WERI-Rb-1 (cell line): ENCODE measurements around the gene MRPL28.

ENCODE experiments used
- DNase-seq: peaks from one replicate; pipeline ENCODE4 v3.0.0-alpha.2; 2020
- H3K27ac ChIP-seq: fragments of 250-450 bp; sonication (Bioruptor Pico); 2 replicates; pipeline ENCODE4 v1.5.1; 2020; ENCODE audit warnings: mild to moderate bottlenecking, moderate library complexity
- H3K27me3 ChIP-seq: fragments of 250-450 bp; sonication (Bioruptor Pico); 2 replicates; pipeline ENCODE4 v1.5.1; 2021; ENCODE audit warnings: mild to moderate bottlenecking, low read depth, moderate library complexity; ENCODE audit not compliant: insufficient read depth, severe bottlenecking
- H3K36me3 ChIP-seq: fragments of 250-450 bp; sonication (Bioruptor Pico); 2 replicates; pipeline ENCODE4 v1.5.1; 2020; ENCODE audit warnings: mild to moderate bottlenecking, moderate library complexity
- H3K4me3 ChIP-seq: 2 replicates; pipeline ENCODE4 v1.5.1; 2011; ENCODE audit warnings: low read depth, mild to moderate bottlenecking, control low read depth, low read length
- H3K9me3 ChIP-seq: fragments of 250-450 bp; sonication (Bioruptor Pico); 2 replicates; pipeline ENCODE4 v1.5.1; 2021; ENCODE audit warnings: mild to moderate bottlenecking, moderate library complexity; ENCODE audit not compliant: severe bottlenecking
- CTCF ChIP-seq: IDR thresholded peaks from 2 replicates; pipeline ENCODE4 v1.5.1; 2011; ENCODE audit warnings: low read depth, mild to moderate bottlenecking, control low read depth, inconsistent platforms, low read length

MRPL28 gene

GRCh38 chr16:368388-369158 lies 1.8 kb downstream of the MRPL28 start:
- Histone ChIP-seq H3K36me3 (peaks cover 63% of the 10 kb centered on the region), H3K9me3 (no peaks in the 10 kb centered on the region), H3K27me3 (no peaks in the 10 kb centered on the region), H3K4me3 (no peak overlapping the region), H3K27ac (no peak overlapping the region)
- TF ChIP-seq CTCF, result no peak
- no peak for DNase-seq

GRCh38 chr16:367333-367903 lies 2.9 kb downstream of the MRPL28 start:
- Histone ChIP-seq H3K9me3 (no peaks in the 10 kb centered on the region), H3K36me3 (peaks cover 52% of the 10 kb centered on the region), H3K27ac (no peak overlapping the region), H3K4me3 (no peak overlapping the region), H3K27me3 (no peaks in the 10 kb centered on the region)
- no peak for DNase-seq
- no peak for TF ChIP-seq CTCF

- Histone ChIP-seq H3K4me3 (no peak overlapping the region), H3K36me3 (peaks cover 42% of the 10 kb centered on the region), H3K27ac (no peak overlapping the region; the same call in 1 of the 2 replicates), H3K27me3 (no peaks in the 10 kb centered on the region), H3K9me3 (no peaks in the 10 kb centered on the region)
- no peak for DNase-seq
- TF ChIP-seq CTCF, result no peak
These were observed 3.9 kb downstream of the MRPL28 start for GRCh38 chr16:366476-366875.

- Histone ChIP-seq H3K27ac (no peak overlapping the region), H3K9me3 (no peaks in the 10 kb centered on the region), H3K27me3 (no peaks in the 10 kb centered on the region), H3K36me3 (peaks cover 34% of the 10 kb centered on the region), H3K4me3 (no peak overlapping the region)
- no peak for TF ChIP-seq CTCF
- DNase-seq, result no peak
These were observed 5.5 kb downstream of the MRPL28 start for GRCh38 chr16:364595-365491.

- Histone ChIP-seq H3K36me3 (peaks cover 27% of the 10 kb centered on the region), H3K27ac (no peak overlapping the region), H3K4me3 (no peak overlapping the region), H3K9me3 (no peaks in the 10 kb centered on the region), H3K27me3 (no peaks in the 10 kb centered on the region)
- no peak for TF ChIP-seq CTCF
- no peak for DNase-seq
These were observed 6.4 kb downstream of the MRPL28 start for GRCh38 chr16:363766-364490.
